ENCODE data around the gene BPIFB6. TPM values are rescaled to one million over a fixed set of nuclear protein-coding genes. Genes with fewer than 3 reads are reported as not detected.

The BPIFB6 gene
- total and polyA plus RNA-seq, 11 donors = not detected

DNA sequence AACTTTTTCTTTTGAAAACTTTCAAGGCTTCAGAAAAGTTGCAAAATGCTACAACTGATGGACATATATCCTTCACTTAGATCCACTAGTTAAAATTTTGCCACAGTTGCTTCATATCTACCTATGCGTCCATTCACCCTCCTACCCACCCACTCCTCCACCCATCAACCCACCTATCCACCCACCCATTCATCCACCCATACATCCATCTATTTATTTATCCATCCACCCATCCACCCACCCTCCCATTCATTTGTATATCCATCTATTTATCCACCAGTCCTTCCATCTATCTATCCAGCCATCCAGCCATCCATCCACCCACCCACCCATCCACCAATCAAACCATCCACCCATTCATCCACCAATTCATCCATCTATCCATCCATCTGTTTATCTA is 61.6 kb downstream of the BPIFB6 start:
- Histone ChIP-seq H3K4me3 (no peak overlapping the region), H3K9me3 (no peaks in the 10 kb centered on the region), H3K36me3 (no peaks in the 10 kb centered on the region), H3K27ac (no peak overlapping the region), H3K27me3 (no peaks in the 10 kb centered on the region), H3K4me1 (no peaks in the 10 kb centered on the region)
- 79 to 88% (median 84%) methylated on average over 1 of the region's 1 CpG for WGBS, 4 donors
- TF ChIP-seq, protein P1, sequence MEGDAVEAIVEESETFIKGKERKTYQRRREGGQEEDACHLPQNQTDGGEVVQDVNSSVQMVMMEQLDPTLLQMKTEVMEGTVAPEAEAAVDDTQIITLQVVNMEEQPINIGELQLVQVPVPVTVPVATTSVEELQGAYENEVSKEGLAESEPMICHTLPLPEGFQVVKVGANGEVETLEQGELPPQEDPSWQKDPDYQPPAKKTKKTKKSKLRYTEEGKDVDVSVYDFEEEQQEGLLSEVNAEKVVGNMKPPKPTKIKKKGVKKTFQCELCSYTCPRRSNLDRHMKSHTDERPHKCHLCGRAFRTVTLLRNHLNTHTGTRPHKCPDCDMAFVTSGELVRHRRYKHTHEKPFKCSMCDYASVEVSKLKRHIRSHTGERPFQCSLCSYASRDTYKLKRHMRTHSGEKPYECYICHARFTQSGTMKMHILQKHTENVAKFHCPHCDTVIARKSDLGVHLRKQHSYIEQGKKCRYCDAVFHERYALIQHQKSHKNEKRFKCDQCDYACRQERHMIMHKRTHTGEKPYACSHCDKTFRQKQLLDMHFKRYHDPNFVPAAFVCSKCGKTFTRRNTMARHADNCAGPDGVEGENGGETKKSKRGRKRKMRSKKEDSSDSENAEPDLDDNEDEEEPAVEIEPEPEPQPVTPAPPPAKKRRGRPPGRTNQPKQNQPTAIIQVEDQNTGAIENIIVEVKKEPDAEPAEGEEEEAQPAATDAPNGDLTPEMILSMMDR (IDR thresholded peaks at IDR 0.05) = no peak
- no peak for TF ChIP-seq POLR2A (IDR thresholded peaks at IDR 0.05)
- ATAC-seq = no peak
- intact Hi-C loops (cut with DNase I) = loop anchor here in 3 of 10 donors (5.0 to 10.0 kb wide), 3 partner anchors 202 to 301 kb away; no protein-coding TSS in a partner anchor
- no peak for DNase-seq

DNA sequence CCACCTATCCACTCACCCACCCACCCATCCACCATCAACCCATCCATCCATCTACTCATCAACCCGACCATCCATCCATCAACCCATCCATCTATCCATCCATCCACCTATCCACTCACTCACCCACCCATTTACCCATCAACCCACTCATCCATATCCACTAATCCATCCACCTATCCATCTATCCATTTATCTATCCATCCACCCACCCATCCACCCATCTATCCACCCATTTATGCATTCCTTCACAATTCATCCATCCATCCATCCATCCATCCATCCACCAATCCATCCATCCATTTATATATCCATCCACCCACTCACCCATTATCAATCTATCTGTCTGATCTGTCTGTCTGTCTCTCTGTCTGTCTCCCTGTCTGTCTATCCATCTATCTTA is 62.1 kb downstream of the BPIFB6 start:
- H3K9me3 ChIP-seq = no peaks in the 10 kb centered on the region
- intact Hi-C loops (cut with DNase I) = loop anchor here in 3 of 10 donors (5.0 to 10.0 kb wide), 3 partner anchors 201 to 301 kb away; no protein-coding TSS in a partner anchor
- ATAC-seq (no peak), DNase-seq (no peak)
- no peak for TF ChIP-seq POLR2A (IDR thresholded peaks at IDR 0.05)
- TF ChIP-seq, protein P1 (IDR thresholded peaks at IDR 0.05) = no peak
- WGBS, 4 donors = 38 to 74% (median 59%) methylated on average over 1 of the region's 1 CpG
- no peaks in the 10 kb centered on the region for H3K36me3 ChIP-seq
- no peak overlapping the region for H3K4me3 ChIP-seq
- H3K4me1 ChIP-seq = no peaks in the 10 kb centered on the region
- no peaks in the 10 kb centered on the region for H3K27me3 ChIP-seq
- no peak overlapping the region for H3K27ac ChIP-seq

Other genes starting within 250 kb of the BPIFB6 start
- 10 to 100 TPM; 44.8 to 90.2 (median 72.2) TPM for gene MAPRE1, start 211.7 kb upstream of the BPIFB6 start, total RNA-seq
- 10 to 100 TPM; 22.7 to 75.3 TPM for gene MAPRE1, start 211.7 kb upstream of the BPIFB6 start, polyA plus RNA-seq
- under 1 TPM in 2 of 9 donors, not detected in 7; 0.08 to 0.29 TPM for gene EFCAB8, start 172.7 kb upstream of the BPIFB6 start, total RNA-seq
- under 1 TPM in 1 of 2 donors, not detected in 1; 0.03 TPM for gene EFCAB8, start 172.7 kb upstream of the BPIFB6 start, polyA plus RNA-seq
- gene SUN5, start 27.2 kb upstream of the BPIFB6 start, total RNA-seq = not detected
- gene SUN5, start 27.2 kb upstream of the BPIFB6 start, polyA plus RNA-seq = not detected
- not detected for gene BPIFB2, start 23.9 kb upstream of the BPIFB6 start, total RNA-seq
- gene BPIFB2, start 23.9 kb upstream of the BPIFB6 start, polyA plus RNA-seq = not detected
- not detected for gene BPIFB3, start 22.3 kb downstream of the BPIFB6 start, total RNA-seq
- gene BPIFB3, start 22.3 kb downstream of the BPIFB6 start, polyA plus RNA-seq = not detected
- not detected for gene BPIFB4, start 48.0 kb downstream of the BPIFB6 start, total RNA-seq
- gene BPIFB4, start 48.0 kb downstream of the BPIFB6 start, polyA plus RNA-seq = not detected
- not detected for gene BPIFA2, start 136.5 kb downstream of the BPIFB6 start, total RNA-seq
- not detected for gene BPIFA2, start 136.5 kb downstream of the BPIFB6 start, polyA plus RNA-seq
- gene BPIFA3, start 185.7 kb downstream of the BPIFB6 start, total RNA-seq = not detected
- not detected for gene BPIFA3, start 185.7 kb downstream of the BPIFB6 start, polyA plus RNA-seq
- not detected for gene BPIFA1, start 204.3 kb downstream of the BPIFB6 start, total RNA-seq
- not detected for gene BPIFA1, start 204.3 kb downstream of the BPIFB6 start, polyA plus RNA-seq

Measured in heart left ventricle (tissue), 16 donors.